ENCODE results near the gene GARIN3. TPM values are rescaled to one million over a fixed set of nuclear protein-coding genes. Genes with fewer than 3 reads are reported as not detected.

Gene GARIN3
- total RNA-seq, 1 donor from 2014 or later = not detected

GRCh38 chr5:157121709-157122108 lies 44.4 kb downstream of the GARIN3 start:
- no peak overlapping the region for H3K27ac Mint-ChIP-seq (ENCODE audit: unreplicated experiment)
- peaks cover 24% of the 10 kb centered on the region for H3K9me3 Mint-ChIP-seq (ENCODE audit: low read depth)
- no peak for DNase-seq (ENCODE audit: low spot score)
- H3K36me3 Mint-ChIP-seq (ENCODE audit: low read depth) = peaks cover 3% of the 10 kb centered on the region
- no peak for TF ChIP-seq CTCF (IDR thresholded peaks at IDR 0.05)
- H3K4me1 Mint-ChIP-seq (ENCODE audit: low read depth) = no peaks in the 10 kb centered on the region
- no peak overlapping the region for H3K4me3 Mint-ChIP-seq (ENCODE audit: unreplicated experiment)
- no peaks in the 10 kb centered on the region for H3K27me3 Mint-ChIP-seq (ENCODE audit: low read depth)

- Mint-ChIP-seq H3K27me3 (ENCODE audit: low read depth) (no peaks in the 10 kb centered on the region), H3K4me3 (ENCODE audit: unreplicated experiment) (no peak overlapping the region), H3K4me1 (ENCODE audit: low read depth) (no peaks in the 10 kb centered on the region), H3K27ac (ENCODE audit: unreplicated experiment) (no peak overlapping the region), H3K9me3 (ENCODE audit: low read depth) (peaks cover 24% of the 10 kb centered on the region), H3K36me3 (ENCODE audit: low read depth) (peaks cover 3% of the 10 kb centered on the region)
- no peak for TF ChIP-seq CTCF (IDR thresholded peaks at IDR 0.05)
- DNase-seq (ENCODE audit: low spot score) = no peak
These were observed 46.0 kb downstream of the GARIN3 start for GRCh38 chr5:157120102-157120501.

- Mint-ChIP-seq H3K36me3 (ENCODE audit: low read depth) (no peaks in the 10 kb centered on the region), H3K27ac (ENCODE audit: unreplicated experiment) (no peak overlapping the region), H3K4me3 (ENCODE audit: unreplicated experiment) (no peak overlapping the region), H3K4me1 (ENCODE audit: low read depth) (no peaks in the 10 kb centered on the region), H3K27me3 (ENCODE audit: low read depth) (no peaks in the 10 kb centered on the region), H3K9me3 (ENCODE audit: low read depth) (peaks cover 8% of the 10 kb centered on the region)
- DNase-seq (ENCODE audit: low spot score) = no peak
- TF ChIP-seq CTCF (IDR thresholded peaks at IDR 0.05) = no peak
These were observed 49.5 kb downstream of the GARIN3 start for GRCh38 chr5:157116483-157116954.

- Mint-ChIP-seq H3K27ac (ENCODE audit: unreplicated experiment) (no peak overlapping the region), H3K9me3 (ENCODE audit: low read depth) (no peaks in the 10 kb centered on the region), H3K4me3 (ENCODE audit: unreplicated experiment) (no peak overlapping the region), H3K27me3 (ENCODE audit: low read depth) (no peaks in the 10 kb centered on the region), H3K36me3 (ENCODE audit: low read depth) (no peaks in the 10 kb centered on the region), H3K4me1 (ENCODE audit: low read depth) (no peaks in the 10 kb centered on the region)
- no peak for TF ChIP-seq CTCF (IDR thresholded peaks at IDR 0.05)
- no peak for DNase-seq (ENCODE audit: low spot score)
These were observed 50.6 kb downstream of the GARIN3 start for GRCh38 chr5:157115502-157115901.

- no peak for TF ChIP-seq CTCF (IDR thresholded peaks at IDR 0.05)
- Mint-ChIP-seq H3K27ac (ENCODE audit: unreplicated experiment) (no peak overlapping the region), H3K36me3 (ENCODE audit: low read depth) (no peaks in the 10 kb centered on the region), H3K4me3 (ENCODE audit: unreplicated experiment) (no peak overlapping the region), H3K4me1 (ENCODE audit: low read depth) (no peaks in the 10 kb centered on the region), H3K27me3 (ENCODE audit: low read depth) (no peaks in the 10 kb centered on the region), H3K9me3 (ENCODE audit: low read depth) (no peaks in the 10 kb centered on the region)
- no peak for DNase-seq (ENCODE audit: low spot score)
These were observed 51.1 kb downstream of the GARIN3 start for GRCh38 chr5:157115012-157115411.

All from chondrocyte (in vitro differentiated cells).